ENCODE results near the gene IPPK. TPM values are rescaled to one million over a fixed set of nuclear protein-coding genes. Genes with fewer than 3 reads are reported as not detected.
A peak's percentile ranks its signal among the peaks of the same experiment; 100 is the strongest.

IPPK gene
- total RNA-seq, result 7.9 TPM
- long read RNA-seq, full-length matches to known transcripts, result 16 of 27 reads
- long read RNA-seq, partial matches to known transcripts, result 7 of 27 reads
- long read RNA-seq, other reads (novel, unspliced or antisense), result 4 of 27 reads

GRCh38 chr9:92669890-92670708 lies at the start of gene IPPK:
TSS of gene IPPK (minus strand) at chr9:92670131. CDS start at chr9:92669988, 143 bp downstream.
- intact Hi-C loops (cut with DNase I), result no loop called here
- peak; percentile 97 for ATAC-seq (ENCODE audit: poor library complexity)
- peak; percentile 100 for DNase-seq

- DNase-seq, result no peak
- ATAC-seq (ENCODE audit: poor library complexity), result no peak
- intact Hi-C loops (cut with DNase I), result loop anchor here (5.0 to 10.0 kb wide), 2 partner anchors 46 to 73 kb away; partner anchors contain the start of gene BICD2
These were observed 49.2 kb upstream of the IPPK start for GRCh38 chr9:92719028-92719647.

- no peak for DNase-seq
These were observed 48.4 kb upstream of the IPPK start for GRCh38 chr9:92718086-92719001.

GRCh38 chr9:92717201-92718085 lies 47.5 kb upstream of the IPPK start:
- no peak for DNase-seq
- intact Hi-C loops (cut with DNase I), result loop anchor here (5.0 to 10.0 kb wide), 2 partner anchors 47 to 75 kb away; partner anchors contain the start of gene BICD2
- no peak for ATAC-seq (ENCODE audit: poor library complexity)

More at GRCh38 chr9:92718086-92719001, 48.4 kb upstream of the IPPK start:
- intact Hi-C loops (cut with DNase I), result loop anchor here (5.0 to 10.0 kb wide), 2 partner anchors 46 to 74 kb away; partner anchors contain the start of gene BICD2
- ATAC-seq (ENCODE audit: poor library complexity), result no peak

- intact Hi-C loops (cut with DNase I), result loop anchor here (5.0 to 10.0 kb wide), 2 partner anchors 48 to 76 kb away; partner anchors contain the start of gene BICD2
- peak; percentile 78 for DNase-seq
- ATAC-seq (ENCODE audit: poor library complexity), result peak; percentile 57
These were observed 46.6 kb upstream of the IPPK start for GRCh38 chr9:92716557-92716956.

- peak; percentile 78 for ATAC-seq (ENCODE audit: poor library complexity)
- peak; percentile 78 for DNase-seq
- intact Hi-C loops (cut with DNase I), result loop anchor here (5.0 to 10.0 kb wide), 2 partner anchors 49 to 77 kb away; partner anchors contain the start of gene BICD2
These were observed 45.7 kb upstream of the IPPK start for GRCh38 chr9:92715488-92716231.

GRCh38 chr9:92714787-92715487 lies 45.0 kb upstream of the IPPK start:
- intact Hi-C loops (cut with DNase I), result loop anchor here (5.0 to 10.0 kb wide), 2 partner anchors 50 to 77 kb away; partner anchors contain the start of gene BICD2
- peak; percentile 70 for ATAC-seq (ENCODE audit: poor library complexity)
- peak; percentile 83 for DNase-seq

GRCh38 chr9:92714016-92714415 lies 44.1 kb upstream of the IPPK start:
- ATAC-seq (ENCODE audit: poor library complexity) (no peak), DNase-seq (no peak)
- intact Hi-C loops (cut with DNase I), result loop anchor here (10.0 kb wide), 1 partner anchor 51 kb away; the partner anchor contains the start of gene BICD2

GRCh38 chr9:92713528-92713927 lies 43.6 kb upstream of the IPPK start:
- ATAC-seq (ENCODE audit: poor library complexity) (no peak), DNase-seq (no peak)
- intact Hi-C loops (cut with DNase I), result loop anchor here (10.0 kb wide), 1 partner anchor 51 kb away; the partner anchor contains the start of gene BICD2

GRCh38 chr9:92712767-92713166 lies 42.8 kb upstream of the IPPK start:
- no peak for ATAC-seq (ENCODE audit: poor library complexity)
- no peak for DNase-seq
- intact Hi-C loops (cut with DNase I), result loop anchor here (10.0 kb wide), 1 partner anchor 52 kb away; the partner anchor contains the start of gene BICD2

GRCh38 chr9:92711844-92712243 lies 41.9 kb upstream of the IPPK start:
- no peak for DNase-seq
- intact Hi-C loops (cut with DNase I), result loop anchor here (10.0 kb wide), 1 partner anchor 53 kb away; the partner anchor contains the start of gene BICD2
- ATAC-seq (ENCODE audit: poor library complexity), result no peak

GRCh38 chr9:92711146-92711545 lies 41.2 kb upstream of the IPPK start:
- DNase-seq, result no peak
- intact Hi-C loops (cut with DNase I), result loop anchor here (10.0 kb wide), 1 partner anchor 54 kb away; the partner anchor contains the start of gene BICD2
- ATAC-seq (ENCODE audit: poor library complexity), result no peak

GRCh38 chr9:92710368-92710767 lies 40.4 kb upstream of the IPPK start:
- intact Hi-C loops (cut with DNase I), result loop anchor here (10.0 kb wide), 1 partner anchor 54 kb away; the partner anchor contains the start of gene BICD2
- ATAC-seq (ENCODE audit: poor library complexity) (no peak), DNase-seq (no peak)

GRCh38 chr9:92709954-92710353 lies 40.0 kb upstream of the IPPK start:
- intact Hi-C loops (cut with DNase I), result loop anchor here (10.0 kb wide), 1 partner anchor 55 kb away; the partner anchor contains the start of gene BICD2
- no peak for DNase-seq
- no peak for ATAC-seq (ENCODE audit: poor library complexity)

GRCh38 chr9:92709240-92709639 lies 39.3 kb upstream of the IPPK start:
- intact Hi-C loops (cut with DNase I), result no loop called here
- no peak for DNase-seq
- ATAC-seq (ENCODE audit: poor library complexity), result no peak

GRCh38 chr9:92707530-92707929 lies 37.6 kb upstream of the IPPK start:
- no peak for DNase-seq
- intact Hi-C loops (cut with DNase I), result no loop called here
- ATAC-seq (ENCODE audit: poor library complexity), result no peak

Measured in Right ventricle myocardium superior (tissue), 1 donor.